Osteocyte (in vitro differentiated cells): ENCODE data around the gene CRTC3. TPM values are rescaled to one million over a fixed set of nuclear protein-coding genes. Genes with fewer than 3 reads are reported as not detected.

ENCODE experiments used
- DNase-seq: peaks from one replicate; pipeline ENCODE4 v3.0.0; 2021; ENCODE audit warnings: mixed read lengths; ENCODE audit not compliant: unreplicated experiment; ENCODE audit errors: extremely low spot score
- H3K27ac Mint-ChIP-seq: one replicate; pipeline ENCODE4 v1.8.0; 2021; ENCODE audit warnings: mild to moderate bottlenecking, mixed read lengths; ENCODE audit not compliant: unreplicated experiment
- H3K27me3 Mint-ChIP-seq: one replicate; pipeline ENCODE4 v1.8.0; 2021; ENCODE audit warnings: mixed read lengths; ENCODE audit not compliant: unreplicated experiment
- H3K36me3 Mint-ChIP-seq: one replicate; pipeline ENCODE4 v1.8.0; 2021; ENCODE audit warnings: mixed read lengths; ENCODE audit not compliant: unreplicated experiment
- H3K4me1 Mint-ChIP-seq: one replicate; pipeline ENCODE4 v1.8.0; 2021; ENCODE audit warnings: mixed read lengths; ENCODE audit not compliant: unreplicated experiment
- H3K4me3 Mint-ChIP-seq: one replicate; pipeline ENCODE4 v1.8.0; 2021; ENCODE audit warnings: mild to moderate bottlenecking, moderate library complexity, mixed read lengths; ENCODE audit not compliant: unreplicated experiment
- H3K9me3 Mint-ChIP-seq: one replicate; pipeline ENCODE4 v1.8.0; 2021; ENCODE audit warnings: mixed read lengths; ENCODE audit not compliant: unreplicated experiment
- total RNA-seq: library from RNA; stranded (reverse); gene quantifications from 2 replicates; pipeline ENCODE4 v1.2.1, GENCODE V29; 2021
- TF ChIP-seq, protein P1 (sequence below): fragments of 200-600 bp; sonication (generic); IDR thresholded peaks from 2 replicates; pipeline ENCODE4 v1.5.0; 2021; ENCODE audit warnings: antibody characterized with exemption, mild to moderate bottlenecking, moderate library complexity

The CRTC3 gene
- total RNA-seq, 1 donor from 2014 or later = 48.6 TPM

DNA sequence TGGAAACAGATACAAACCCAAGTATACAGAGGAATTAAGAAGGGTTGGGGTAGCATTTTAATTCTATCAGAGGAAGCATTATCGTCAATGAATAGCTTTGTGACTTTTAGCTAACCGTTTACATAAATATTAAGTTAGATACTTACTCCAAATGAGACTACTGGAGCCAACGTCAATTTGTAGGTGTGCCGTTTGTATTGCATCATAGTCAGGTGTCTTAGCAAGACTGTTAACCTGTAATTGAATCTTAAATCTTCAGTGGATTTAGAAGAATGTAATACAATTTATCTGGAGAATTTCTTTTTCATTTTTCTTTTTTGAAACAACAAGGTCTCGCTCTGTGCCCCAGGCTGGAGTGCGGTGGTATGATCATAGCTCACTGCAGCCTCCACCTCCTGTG lies 55.1 kb downstream of the CRTC3 start:
- H3K27ac Mint-ChIP-seq = no peak overlapping the region
- peaks cover 26% of the 10 kb centered on the region for H3K4me1 Mint-ChIP-seq
- H3K4me3 Mint-ChIP-seq = no peak overlapping the region
- H3K9me3 Mint-ChIP-seq = no peaks in the 10 kb centered on the region
- DNase-seq = no peak
- TF ChIP-seq, protein P1, sequence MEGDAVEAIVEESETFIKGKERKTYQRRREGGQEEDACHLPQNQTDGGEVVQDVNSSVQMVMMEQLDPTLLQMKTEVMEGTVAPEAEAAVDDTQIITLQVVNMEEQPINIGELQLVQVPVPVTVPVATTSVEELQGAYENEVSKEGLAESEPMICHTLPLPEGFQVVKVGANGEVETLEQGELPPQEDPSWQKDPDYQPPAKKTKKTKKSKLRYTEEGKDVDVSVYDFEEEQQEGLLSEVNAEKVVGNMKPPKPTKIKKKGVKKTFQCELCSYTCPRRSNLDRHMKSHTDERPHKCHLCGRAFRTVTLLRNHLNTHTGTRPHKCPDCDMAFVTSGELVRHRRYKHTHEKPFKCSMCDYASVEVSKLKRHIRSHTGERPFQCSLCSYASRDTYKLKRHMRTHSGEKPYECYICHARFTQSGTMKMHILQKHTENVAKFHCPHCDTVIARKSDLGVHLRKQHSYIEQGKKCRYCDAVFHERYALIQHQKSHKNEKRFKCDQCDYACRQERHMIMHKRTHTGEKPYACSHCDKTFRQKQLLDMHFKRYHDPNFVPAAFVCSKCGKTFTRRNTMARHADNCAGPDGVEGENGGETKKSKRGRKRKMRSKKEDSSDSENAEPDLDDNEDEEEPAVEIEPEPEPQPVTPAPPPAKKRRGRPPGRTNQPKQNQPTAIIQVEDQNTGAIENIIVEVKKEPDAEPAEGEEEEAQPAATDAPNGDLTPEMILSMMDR = no peak
- no peaks in the 10 kb centered on the region for H3K27me3 Mint-ChIP-seq
- peaks cover 3% of the 10 kb centered on the region for H3K36me3 Mint-ChIP-seq

DNA sequence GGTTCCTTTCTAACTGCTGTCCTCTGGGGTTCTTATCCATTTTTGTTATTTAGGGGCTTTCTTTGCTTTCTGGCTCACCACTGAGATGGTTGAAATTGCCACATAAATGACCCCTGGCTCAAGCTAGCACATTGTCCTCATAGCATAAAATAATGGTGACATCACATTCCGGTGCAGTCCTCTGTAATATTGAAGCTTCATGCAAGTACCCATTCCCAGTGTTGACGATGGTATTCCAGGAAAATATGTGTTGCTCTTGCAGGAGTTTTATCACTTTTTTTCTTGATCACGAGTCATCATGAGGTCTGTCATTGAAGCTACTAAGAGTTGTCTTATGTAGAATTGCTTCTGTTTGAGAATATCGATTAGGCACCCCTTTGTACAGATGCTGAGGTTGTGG lies 56.1 kb downstream of the CRTC3 start:
- H3K4me1 Mint-ChIP-seq = peaks cover 26% of the 10 kb centered on the region
- H3K9me3 Mint-ChIP-seq = no peaks in the 10 kb centered on the region
- no peak overlapping the region for H3K4me3 Mint-ChIP-seq
- H3K36me3 Mint-ChIP-seq = peaks cover 3% of the 10 kb centered on the region
- no peak overlapping the region for H3K27ac Mint-ChIP-seq
- TF ChIP-seq, protein P1 = no peak
- H3K27me3 Mint-ChIP-seq = no peaks in the 10 kb centered on the region
- no peak for DNase-seq

DNA sequence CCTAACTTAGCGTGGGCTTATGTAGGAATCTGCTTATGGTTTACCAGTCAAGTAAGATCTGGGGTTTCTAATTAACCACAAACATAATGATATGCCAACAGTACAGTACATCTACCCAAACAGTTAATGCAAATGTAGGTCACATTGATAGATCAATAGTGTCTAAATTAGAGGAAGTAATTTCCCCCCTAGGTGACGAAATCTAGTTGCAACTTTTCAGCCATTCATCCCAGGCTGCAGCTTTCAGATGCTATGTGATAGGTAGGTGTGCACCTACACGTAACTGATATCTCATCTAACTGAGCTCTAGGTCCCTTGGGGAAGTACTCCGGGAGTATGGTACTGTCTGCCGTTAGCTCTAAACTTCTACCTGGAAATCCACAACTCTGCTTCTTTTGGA lies 57.2 kb downstream of the CRTC3 start:
- Mint-ChIP-seq H3K9me3 (no peaks in the 10 kb centered on the region), H3K27me3 (no peaks in the 10 kb centered on the region), H3K36me3 (no peaks in the 10 kb centered on the region), H3K27ac (no peak overlapping the region), H3K4me3 (no peak overlapping the region), H3K4me1 (peaks cover 19% of the 10 kb centered on the region)
- TF ChIP-seq, protein P1 = no peak
- DNase-seq = no peak

DNA sequence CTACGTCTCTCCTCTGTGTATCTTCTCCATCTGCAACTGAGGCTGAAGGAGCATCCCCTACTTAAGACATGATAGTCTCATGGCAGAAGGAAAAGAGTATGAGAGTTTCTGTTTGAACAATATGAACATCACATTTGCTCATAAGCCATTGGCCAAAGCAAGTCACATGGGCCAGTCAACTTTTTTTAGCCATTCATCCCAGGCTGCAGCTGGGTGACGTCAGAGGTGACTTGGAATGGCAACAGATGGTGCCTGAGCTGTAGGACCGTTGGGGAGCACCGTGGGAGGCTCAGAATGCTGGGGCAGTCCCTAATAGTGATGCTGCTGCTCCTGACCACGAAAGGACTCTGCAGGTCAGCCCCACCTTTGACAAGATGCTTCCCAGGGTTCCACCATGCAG lies 58.7 kb downstream of the CRTC3 start:
- H3K27ac Mint-ChIP-seq = no peak overlapping the region
- DNase-seq = no peak
- no peaks in the 10 kb centered on the region for H3K9me3 Mint-ChIP-seq
- H3K36me3 Mint-ChIP-seq = peaks cover 2% of the 10 kb centered on the region
- H3K4me3 Mint-ChIP-seq = no peak overlapping the region
- H3K27me3 Mint-ChIP-seq = no peaks in the 10 kb centered on the region
- TF ChIP-seq, protein P1 = no peak
- peaks cover 18% of the 10 kb centered on the region for H3K4me1 Mint-ChIP-seq

DNA sequence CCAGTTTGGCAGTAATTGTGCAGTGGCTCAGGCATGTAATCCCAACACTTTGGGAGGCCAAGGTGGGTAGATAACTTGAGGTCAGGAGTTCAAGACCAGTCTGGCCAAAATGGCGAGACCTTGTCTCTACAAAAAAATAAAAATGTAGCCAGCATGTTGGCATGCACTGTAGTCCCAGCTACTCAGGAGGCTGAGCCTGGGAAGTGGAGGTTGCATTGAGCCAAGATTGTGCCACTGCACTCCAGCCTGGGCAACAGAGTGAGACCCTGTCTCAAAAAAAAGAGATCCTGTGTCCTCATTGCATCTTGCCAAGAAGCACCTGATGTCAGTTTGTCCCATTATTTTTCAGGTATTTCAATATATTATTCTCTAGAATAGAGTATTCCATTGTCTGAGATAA lies 61.8 kb downstream of the CRTC3 start:
- Mint-ChIP-seq H3K36me3 (peaks cover 19% of the 10 kb centered on the region), H3K9me3 (no peaks in the 10 kb centered on the region), H3K27me3 (no peaks in the 10 kb centered on the region), H3K4me1 (peaks cover 26% of the 10 kb centered on the region), H3K4me3 (no peak overlapping the region), H3K27ac (no peak overlapping the region)
- TF ChIP-seq, protein P1 = no peak
- DNase-seq = no peak
